ENCODE measurements around the gene OR52J3. TPM values are rescaled to one million over a fixed set of nuclear protein-coding genes. Genes with fewer than 3 reads are reported as not detected.

The OR52J3 gene
- total RNA-seq, 1 donor from 2014 or later: not detected

- Mint-ChIP-seq H3K27me3 (ENCODE audit: unreplicated experiment) (no peaks in the 10 kb centered on the region), H3K36me3 (ENCODE audit: unreplicated experiment) (no peaks in the 10 kb centered on the region), H3K4me3 (ENCODE audit: unreplicated experiment) (no peak overlapping the region), H3K9me3 (ENCODE audit: unreplicated experiment) (peaks cover 26% of the 10 kb centered on the region), H3K4me1 (ENCODE audit: unreplicated experiment) (no peaks in the 10 kb centered on the region), H3K27ac (ENCODE audit: unreplicated experiment) (no peak overlapping the region)
- no peak for DNase-seq (ENCODE audit: extremely low spot score, unreplicated experiment)
- TF ChIP-seq CTCF (IDR thresholded peaks at IDR 0.05): no peak
Observed at GRCh38 chr11:5021996-5022395, 24.3 kb upstream of the OR52J3 start.

GRCh38 chr11:5036669-5037068 lies 9.7 kb upstream of the OR52J3 start:
- no peaks in the 10 kb centered on the region for H3K4me1 Mint-ChIP-seq (ENCODE audit: unreplicated experiment)
- no peak overlapping the region for H3K4me3 Mint-ChIP-seq (ENCODE audit: unreplicated experiment)
- H3K27me3 Mint-ChIP-seq (ENCODE audit: unreplicated experiment): no peaks in the 10 kb centered on the region
- no peak for DNase-seq (ENCODE audit: extremely low spot score, unreplicated experiment)
- no peaks in the 10 kb centered on the region for H3K36me3 Mint-ChIP-seq (ENCODE audit: unreplicated experiment)
- H3K27ac Mint-ChIP-seq (ENCODE audit: unreplicated experiment): no peak overlapping the region
- no peaks in the 10 kb centered on the region for H3K9me3 Mint-ChIP-seq (ENCODE audit: unreplicated experiment)
- no peak for TF ChIP-seq CTCF (IDR thresholded peaks at IDR 0.05)

GRCh38 chr11:5037926-5038325 lies 8.4 kb upstream of the OR52J3 start:
- TF ChIP-seq CTCF (IDR thresholded peaks at IDR 0.05): no peak
- no peak overlapping the region for H3K4me3 Mint-ChIP-seq (ENCODE audit: unreplicated experiment)
- no peak overlapping the region for H3K27ac Mint-ChIP-seq (ENCODE audit: unreplicated experiment)
- no peaks in the 10 kb centered on the region for H3K9me3 Mint-ChIP-seq (ENCODE audit: unreplicated experiment)
- DNase-seq (ENCODE audit: extremely low spot score, unreplicated experiment): no peak
- no peaks in the 10 kb centered on the region for H3K27me3 Mint-ChIP-seq (ENCODE audit: unreplicated experiment)
- H3K4me1 Mint-ChIP-seq (ENCODE audit: unreplicated experiment): no peaks in the 10 kb centered on the region
- H3K36me3 Mint-ChIP-seq (ENCODE audit: unreplicated experiment): no peaks in the 10 kb centered on the region

- H3K4me3 Mint-ChIP-seq (ENCODE audit: unreplicated experiment): no peak overlapping the region
- no peak for DNase-seq (ENCODE audit: extremely low spot score, unreplicated experiment)
Observed at GRCh38 chr11:5038341-5038740, 8.0 kb upstream of the OR52J3 start.

GRCh38 chr11:5040876-5041275 lies 5.5 kb upstream of the OR52J3 start:
- Mint-ChIP-seq H3K4me1 (ENCODE audit: unreplicated experiment) (no peaks in the 10 kb centered on the region), H3K27me3 (ENCODE audit: unreplicated experiment) (peaks cover 4% of the 10 kb centered on the region), H3K9me3 (ENCODE audit: unreplicated experiment) (no peaks in the 10 kb centered on the region), H3K4me3 (ENCODE audit: unreplicated experiment) (no peak overlapping the region), H3K36me3 (ENCODE audit: unreplicated experiment) (no peaks in the 10 kb centered on the region), H3K27ac (ENCODE audit: unreplicated experiment) (no peak overlapping the region)
- TF ChIP-seq CTCF (IDR thresholded peaks at IDR 0.05): no peak
- no peak for DNase-seq (ENCODE audit: extremely low spot score, unreplicated experiment)

More at GRCh38 chr11:5038341-5038740, 8.0 kb upstream of the OR52J3 start:
- H3K9me3 Mint-ChIP-seq (ENCODE audit: unreplicated experiment): no peaks in the 10 kb centered on the region
- no peak for TF ChIP-seq CTCF (IDR thresholded peaks at IDR 0.05)
- no peak overlapping the region for H3K27ac Mint-ChIP-seq (ENCODE audit: unreplicated experiment)
- no peaks in the 10 kb centered on the region for H3K4me1 Mint-ChIP-seq (ENCODE audit: unreplicated experiment)
- H3K27me3 Mint-ChIP-seq (ENCODE audit: unreplicated experiment): no peaks in the 10 kb centered on the region
- no peaks in the 10 kb centered on the region for H3K36me3 Mint-ChIP-seq (ENCODE audit: unreplicated experiment)
